NCI-H82 (cell line): ENCODE measurements around the gene RERE.

Experiments used
- DNase-seq: peaks from one replicate; lab custom pipeline; 2025; lab: John Stamatoyannopoulos, UW

RERE gene

DNA sequence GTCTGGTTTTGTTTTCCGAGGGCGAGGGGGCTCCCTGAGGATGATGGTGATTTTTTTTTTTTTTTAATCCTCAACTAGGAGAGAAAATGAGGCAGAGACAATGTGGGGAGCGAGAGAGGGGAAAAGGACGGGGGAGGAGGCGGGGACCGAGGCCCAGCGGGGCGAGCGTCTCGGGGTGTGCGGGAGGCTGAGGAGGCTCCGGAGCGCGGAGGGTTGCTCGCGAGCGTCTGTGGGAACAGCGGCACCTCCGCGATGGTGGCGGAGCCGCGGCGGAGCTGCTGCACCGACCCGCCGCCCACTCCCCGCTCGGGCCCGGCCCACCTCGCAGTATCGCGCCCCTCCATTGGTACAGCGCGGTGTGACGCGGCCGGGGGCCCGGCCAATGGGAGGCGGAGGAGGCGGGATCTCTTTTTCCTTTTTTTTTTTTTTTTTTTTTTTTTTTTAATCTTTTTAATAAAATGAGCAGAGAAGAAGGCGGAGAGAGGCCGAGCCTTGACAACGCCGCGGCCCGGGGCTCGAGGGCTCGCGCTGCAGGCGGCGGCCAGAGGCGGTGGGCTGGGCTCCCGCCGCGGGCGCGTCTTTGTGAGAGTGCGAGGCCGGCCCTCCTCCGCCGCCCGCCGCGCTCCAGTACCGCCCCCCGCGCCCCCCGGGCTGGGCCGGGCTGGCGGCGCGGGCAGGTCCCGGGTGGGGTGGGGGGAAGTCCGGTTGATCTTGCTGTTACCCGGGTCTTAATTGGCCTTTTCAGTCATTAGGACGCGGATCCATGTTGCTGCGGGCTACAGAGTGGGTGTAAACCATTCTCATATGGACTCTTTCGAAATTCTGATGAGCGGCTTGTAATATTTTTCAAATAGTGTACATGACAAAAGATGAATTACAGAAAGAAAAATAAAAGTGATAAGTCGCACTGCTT, at the start of gene RERE:
Gene RERE, minus strand, starts transcription at position 229 of the 913 bp plus-strand sequence.
- peak; percentile 96 for DNase-seq

- no peak for DNase-seq
These were observed 49.5 kb upstream of the RERE start for GRCh38 chr1:8866792-8867415.

DNA sequence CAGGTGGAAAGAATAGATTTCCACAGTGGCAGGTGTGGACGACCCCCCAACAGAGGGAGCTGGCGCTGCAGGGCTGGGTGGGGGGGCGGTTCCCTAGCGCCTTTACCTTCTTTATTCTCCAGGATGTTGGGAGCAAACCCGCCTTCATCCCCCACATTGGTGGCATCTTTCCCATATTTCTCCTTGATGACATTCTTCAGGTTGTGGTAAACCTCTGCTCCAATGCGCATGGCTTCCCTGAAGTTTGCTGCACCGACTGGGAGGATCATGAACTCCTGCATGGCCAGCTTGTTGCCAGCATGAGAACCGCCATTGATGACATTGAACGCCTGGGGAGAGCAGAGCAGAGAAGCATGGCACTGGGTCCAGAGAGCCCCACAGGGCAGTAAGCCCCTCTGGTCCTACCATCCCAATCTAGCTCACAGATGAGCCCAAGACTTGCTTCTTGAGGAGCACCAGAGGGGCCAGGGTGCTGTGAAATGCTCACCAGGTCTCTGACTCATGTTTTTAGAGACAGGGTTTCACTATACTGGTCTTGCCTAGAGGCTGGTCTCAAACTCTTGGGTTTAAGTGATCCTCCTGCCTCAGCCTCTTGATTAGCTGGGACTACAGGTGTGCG, 48.8 kb upstream of the RERE start:
- DNase-seq: no peak

GRCh38 chr1:8864713-8865344, 47.4 kb upstream of the RERE start:
- DNase-seq: no peak

DNA sequence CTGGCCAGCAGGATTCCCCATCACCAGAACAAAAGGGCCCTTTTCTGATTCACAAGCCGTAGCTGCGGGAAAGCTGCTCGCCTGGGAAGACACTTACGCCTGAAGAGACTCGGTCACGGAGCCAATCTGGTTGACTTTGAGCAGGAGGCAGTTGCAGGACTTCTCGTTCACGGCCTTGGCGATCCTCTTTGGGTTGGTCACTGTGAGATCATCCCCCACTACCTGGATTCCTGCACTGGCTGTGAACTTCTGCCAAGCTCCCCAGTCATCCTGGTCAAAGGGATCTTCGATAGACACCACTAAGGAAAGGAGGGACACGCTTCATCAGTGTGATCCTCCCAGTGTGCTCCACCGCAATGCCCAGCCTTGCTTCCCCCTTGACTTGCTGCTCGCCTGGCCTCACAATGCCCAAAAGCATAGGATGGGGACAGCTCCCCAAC, 46.4 kb upstream of the RERE start:
- DNase-seq: no peak

- DNase-seq: no peak
These were observed 45.7 kb upstream of the RERE start for GRCh38 chr1:8863138-8863537.

DNA sequence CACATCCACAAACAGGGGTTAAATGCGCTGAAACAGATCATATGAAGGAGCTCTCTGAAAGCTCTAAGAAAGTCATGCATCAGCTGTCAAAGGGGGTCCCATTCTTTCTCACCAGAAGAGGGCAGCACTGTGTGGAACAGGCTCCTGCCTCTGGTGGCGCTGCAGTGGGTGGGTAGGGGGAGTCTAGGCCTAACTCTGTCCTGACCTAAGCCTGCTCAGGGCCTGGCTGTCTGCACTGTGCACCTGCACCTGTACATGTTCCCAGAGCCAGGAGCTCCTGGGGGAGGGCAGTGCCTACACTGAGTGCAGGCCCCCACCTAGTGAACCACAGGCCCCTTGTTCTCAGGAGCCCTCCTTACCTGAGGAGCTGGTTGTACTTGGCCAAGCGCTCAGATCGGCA, 45.1 kb upstream of the RERE start:
- peak; percentile 80 for DNase-seq

DNA sequence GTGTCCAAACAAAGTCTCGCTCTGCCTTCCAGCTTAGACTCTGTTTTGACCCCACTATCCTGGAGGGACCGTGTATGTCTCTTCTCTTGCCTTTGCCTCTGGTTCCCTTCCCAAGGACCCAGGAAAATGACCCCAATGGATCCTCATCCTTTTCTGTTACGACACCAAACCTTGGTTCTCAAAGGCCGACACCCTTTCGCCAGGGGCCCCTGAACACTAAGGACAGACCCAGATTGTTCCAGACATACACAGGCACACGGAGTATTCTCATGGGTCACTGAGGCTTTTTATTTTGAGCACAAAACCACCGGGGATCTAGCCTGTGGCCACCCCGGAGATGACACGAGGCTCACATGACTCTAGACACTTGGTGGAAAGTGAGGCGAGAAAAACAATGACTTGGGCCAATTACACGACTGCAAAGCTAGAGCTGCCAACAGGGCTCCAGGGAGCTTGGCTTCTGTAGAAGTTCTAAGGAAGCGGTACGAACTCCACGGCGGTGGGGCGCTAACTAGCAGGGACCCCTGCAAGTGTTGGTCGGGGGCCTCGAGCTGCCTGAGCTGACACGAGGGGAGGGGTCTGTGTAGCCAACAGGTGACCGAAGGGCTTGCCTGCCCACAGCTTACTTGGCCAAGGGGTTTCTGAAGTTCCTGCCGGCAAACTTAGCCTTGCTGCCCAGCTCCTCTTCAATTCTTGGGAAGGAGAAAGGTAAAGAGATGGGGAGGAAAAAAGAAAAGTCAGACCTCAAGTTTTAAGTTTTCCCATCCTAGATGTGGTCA, 43.5 kb upstream of the RERE start:
- DNase-seq: no peak

GRCh38 chr1:8858888-8859706, 41.7 kb upstream of the RERE start:
- DNase-seq: peak; percentile 72

GRCh38 chr1:8858112-8858668, 40.8 kb upstream of the RERE start:
- peak; percentile 46 for DNase-seq

- DNase-seq: peak; percentile 48
These were observed 39.4 kb upstream of the RERE start for GRCh38 chr1:8856689-8857412.

DNA sequence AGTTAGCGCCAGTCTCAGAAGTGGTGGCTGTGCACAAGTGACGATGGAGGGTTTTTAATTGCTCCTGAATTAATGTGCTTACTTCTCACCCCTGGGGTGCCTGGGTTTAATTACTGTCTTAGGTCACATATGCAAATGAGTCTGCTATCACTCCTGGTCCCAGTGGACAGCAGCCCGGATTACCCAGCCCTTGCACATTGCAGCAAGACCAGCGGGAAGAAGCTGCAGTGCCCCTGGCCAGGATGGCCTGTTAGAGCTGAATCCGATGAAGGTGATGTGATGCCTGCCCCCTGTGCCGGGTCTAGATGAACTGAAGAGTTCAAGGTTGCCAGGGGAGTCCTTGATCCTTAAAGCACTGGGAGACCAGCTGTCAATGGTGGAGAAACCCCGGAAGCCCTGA, 36.8 kb upstream of the RERE start:
- peak; percentile 66 for DNase-seq

GRCh38 chr1:8851060-8851459, 33.6 kb upstream of the RERE start:
- DNase-seq: no peak

- peak; percentile 95 for DNase-seq
These were observed 31.4 kb upstream of the RERE start for GRCh38 chr1:8848663-8849386.

GRCh38 chr1:8847990-8848389, 30.6 kb upstream of the RERE start:
- no peak for DNase-seq

- DNase-seq: no peak
These were observed 28.8 kb upstream of the RERE start for GRCh38 chr1:8846263-8846662.

- no peak for DNase-seq
These were observed 28.0 kb upstream of the RERE start for GRCh38 chr1:8845104-8846097.

DNA sequence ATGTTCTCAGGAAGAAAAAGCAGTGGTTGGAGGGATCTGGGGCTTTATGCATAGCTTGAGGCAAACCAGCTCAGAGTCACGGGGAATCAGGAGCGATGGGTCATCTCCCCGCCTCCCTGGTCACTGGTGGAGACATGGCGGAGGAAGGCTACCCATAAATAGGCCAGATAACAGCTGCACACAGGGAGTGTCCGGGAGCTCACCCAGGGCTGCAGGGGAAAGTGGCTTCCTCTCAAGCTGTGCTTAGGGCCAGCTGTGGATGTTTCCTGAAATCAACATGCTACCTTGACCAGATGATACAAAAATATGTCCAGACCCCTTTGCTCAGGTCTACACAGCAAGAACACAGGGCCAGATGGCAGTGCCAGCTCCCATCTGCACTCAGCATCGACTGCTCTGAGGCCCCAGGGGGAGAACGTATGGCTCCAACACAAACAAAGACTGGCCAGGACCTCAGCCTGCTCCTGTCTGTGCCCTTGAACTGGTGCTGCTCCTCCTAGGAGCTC, 27.1 kb upstream of the RERE start:
- DNase-seq: peak; percentile 69
